Panc1 (cell line): ENCODE data around the gene SMAD5.

Experiments used
- POLR2AphosphoS5 ChIP-seq: IDR thresholded peaks from 2 replicates; pipeline ENCODE4 v1.6.1; 2012; ENCODE audit warnings: mild to moderate bottlenecking, low read depth, low read length, moderate library complexity
- TF ChIP-seq, protein P1 (sequence below): fragments of 450-650 bp; IDR thresholded peaks from 2 replicates; pipeline ENCODE4 v1.5.1; 2017; ENCODE audit warnings: mild to moderate bottlenecking
- TF ChIP-seq, protein P2 (sequence below), 2 experiments: IDR thresholded peaks; 2 replicates each; pipeline ENCODE4 v1.6.1; 2011 to 2012; ENCODE audit warnings: low read depth in 2 of 2, control low read depth in 1 of 2, low read length in 1 of 2, mild to moderate bottlenecking in 1 of 2, moderate library complexity in 1 of 2; ENCODE audit not compliant: insufficient read depth in 1 of 2

DNA sequence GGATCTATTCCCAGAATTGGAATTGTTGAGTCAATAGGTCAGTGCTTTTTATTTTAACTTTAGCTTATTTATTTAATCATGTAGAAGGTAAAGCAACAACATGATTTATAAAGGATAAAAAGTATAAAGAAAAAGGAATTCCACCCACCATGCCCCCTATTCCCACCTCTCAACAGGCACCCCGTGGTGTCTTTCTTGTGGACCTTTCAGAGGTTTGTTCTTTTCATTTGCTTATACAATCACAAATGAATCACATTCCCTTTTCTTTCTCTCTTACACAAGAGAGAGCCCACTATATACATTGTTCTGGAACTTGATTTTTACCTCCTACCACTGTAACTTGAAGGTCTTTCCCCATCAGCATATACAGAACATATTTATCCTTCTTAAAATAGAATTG is 97.5 kb downstream of the SMAD5 start:
- TF ChIP-seq, protein P1, sequence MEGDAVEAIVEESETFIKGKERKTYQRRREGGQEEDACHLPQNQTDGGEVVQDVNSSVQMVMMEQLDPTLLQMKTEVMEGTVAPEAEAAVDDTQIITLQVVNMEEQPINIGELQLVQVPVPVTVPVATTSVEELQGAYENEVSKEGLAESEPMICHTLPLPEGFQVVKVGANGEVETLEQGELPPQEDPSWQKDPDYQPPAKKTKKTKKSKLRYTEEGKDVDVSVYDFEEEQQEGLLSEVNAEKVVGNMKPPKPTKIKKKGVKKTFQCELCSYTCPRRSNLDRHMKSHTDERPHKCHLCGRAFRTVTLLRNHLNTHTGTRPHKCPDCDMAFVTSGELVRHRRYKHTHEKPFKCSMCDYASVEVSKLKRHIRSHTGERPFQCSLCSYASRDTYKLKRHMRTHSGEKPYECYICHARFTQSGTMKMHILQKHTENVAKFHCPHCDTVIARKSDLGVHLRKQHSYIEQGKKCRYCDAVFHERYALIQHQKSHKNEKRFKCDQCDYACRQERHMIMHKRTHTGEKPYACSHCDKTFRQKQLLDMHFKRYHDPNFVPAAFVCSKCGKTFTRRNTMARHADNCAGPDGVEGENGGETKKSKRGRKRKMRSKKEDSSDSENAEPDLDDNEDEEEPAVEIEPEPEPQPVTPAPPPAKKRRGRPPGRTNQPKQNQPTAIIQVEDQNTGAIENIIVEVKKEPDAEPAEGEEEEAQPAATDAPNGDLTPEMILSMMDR = no peak
- TF ChIP-seq POLR2AphosphoS5 = no peak
- TF ChIP-seq, protein P2, sequence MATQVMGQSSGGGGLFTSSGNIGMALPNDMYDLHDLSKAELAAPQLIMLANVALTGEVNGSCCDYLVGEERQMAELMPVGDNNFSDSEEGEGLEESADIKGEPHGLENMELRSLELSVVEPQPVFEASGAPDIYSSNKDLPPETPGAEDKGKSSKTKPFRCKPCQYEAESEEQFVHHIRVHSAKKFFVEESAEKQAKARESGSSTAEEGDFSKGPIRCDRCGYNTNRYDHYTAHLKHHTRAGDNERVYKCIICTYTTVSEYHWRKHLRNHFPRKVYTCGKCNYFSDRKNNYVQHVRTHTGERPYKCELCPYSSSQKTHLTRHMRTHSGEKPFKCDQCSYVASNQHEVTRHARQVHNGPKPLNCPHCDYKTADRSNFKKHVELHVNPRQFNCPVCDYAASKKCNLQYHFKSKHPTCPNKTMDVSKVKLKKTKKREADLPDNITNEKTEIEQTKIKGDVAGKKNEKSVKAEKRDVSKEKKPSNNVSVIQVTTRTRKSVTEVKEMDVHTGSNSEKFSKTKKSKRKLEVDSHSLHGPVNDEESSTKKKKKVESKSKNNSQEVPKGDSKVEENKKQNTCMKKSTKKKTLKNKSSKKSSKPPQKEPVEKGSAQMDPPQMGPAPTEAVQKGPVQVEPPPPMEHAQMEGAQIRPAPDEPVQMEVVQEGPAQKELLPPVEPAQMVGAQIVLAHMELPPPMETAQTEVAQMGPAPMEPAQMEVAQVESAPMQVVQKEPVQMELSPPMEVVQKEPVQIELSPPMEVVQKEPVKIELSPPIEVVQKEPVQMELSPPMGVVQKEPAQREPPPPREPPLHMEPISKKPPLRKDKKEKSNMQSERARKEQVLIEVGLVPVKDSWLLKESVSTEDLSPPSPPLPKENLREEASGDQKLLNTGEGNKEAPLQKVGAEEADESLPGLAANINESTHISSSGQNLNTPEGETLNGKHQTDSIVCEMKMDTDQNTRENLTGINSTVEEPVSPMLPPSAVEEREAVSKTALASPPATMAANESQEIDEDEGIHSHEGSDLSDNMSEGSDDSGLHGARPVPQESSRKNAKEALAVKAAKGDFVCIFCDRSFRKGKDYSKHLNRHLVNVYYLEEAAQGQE (IDR thresholded peaks at IDR 0.05; ENCODE audit: insufficient read depth in 1 of 2, low read depth in 2 of 2, low read length in 1 of 2) = no peak
